Astrocyte (in vitro differentiated cells and primary cell): ENCODE measurements around the gene INHBB. TPM values are rescaled to one million over a fixed set of nuclear protein-coding genes. Genes with fewer than 3 reads are reported as not detected.

ENCODE experiments used
- DNase-seq: peaks from one replicate; pipeline ENCODE4 v3.0.0-alpha.2; 2010; ENCODE audit warnings: low read depth
- FAIRE-seq: peaks from 2 replicates; lab custom pipeline; 2011; peaks lifted over from hg19 to GRCh38; lab: Jason Lieb, UNC
- H2AFZ ChIP-seq: 2 replicates; pipeline ENCODE4 v1.6.0; 2012; ENCODE audit warnings: low read depth, low read length, inconsistent platforms
- H3K27ac ChIP-seq: 2 replicates; pipeline ENCODE4 v1.5.1; 2011; ENCODE audit warnings: low read depth, low read length, inconsistent platforms
- H3K27me3 ChIP-seq: 2 replicates; pipeline ENCODE4 v1.6.0; 2011; ENCODE audit warnings: low read length, inconsistent platforms; ENCODE audit not compliant: insufficient read depth
- H3K36me3 ChIP-seq: 2 replicates; pipeline ENCODE4 v1.5.1; 2011; ENCODE audit warnings: low read length, inconsistent platforms; ENCODE audit not compliant: insufficient read depth
- H3K4me1 ChIP-seq: 2 replicates; pipeline ENCODE4 v1.5.1; 2011; ENCODE audit warnings: low read length, inconsistent platforms; ENCODE audit not compliant: insufficient read depth
- H3K4me2 ChIP-seq: 2 replicates; pipeline ENCODE4 v1.6.0; 2012; ENCODE audit warnings: low read length, inconsistent platforms
- H3K4me3 ChIP-seq: 2 replicates; pipeline ENCODE4 v1.5.1; 2011; ENCODE audit warnings: low read depth, mild to moderate bottlenecking, low read length, inconsistent platforms; ENCODE audit not compliant: insufficient read depth
- H3K79me2 ChIP-seq: 2 replicates; pipeline ENCODE4 v1.6.0; 2012; ENCODE audit warnings: mild to moderate bottlenecking, low read length, inconsistent platforms; ENCODE audit not compliant: insufficient read depth
- H3K9ac ChIP-seq: 2 replicates; pipeline ENCODE4 v1.6.0; 2012; ENCODE audit warnings: mild to moderate bottlenecking, low read length, inconsistent platforms
- H3K9me3 ChIP-seq: 2 replicates; pipeline ENCODE4 v1.5.1; 2012; ENCODE audit warnings: low read depth, mild to moderate bottlenecking, low read length, inconsistent platforms; ENCODE audit not compliant: insufficient read depth
- H4K20me1 ChIP-seq: 2 replicates; pipeline ENCODE4 v1.6.0; 2012; ENCODE audit warnings: low read length, inconsistent platforms; ENCODE audit not compliant: insufficient read depth
- H3K27ac Mint-ChIP-seq: one replicate; pipeline ENCODE4 v1.8.0; 2021; ENCODE audit warnings: mild to moderate bottlenecking, mixed read lengths; ENCODE audit not compliant: unreplicated experiment
- H3K27me3 Mint-ChIP-seq: one replicate; pipeline ENCODE4 v1.8.0; 2021; ENCODE audit warnings: low read depth, mixed read lengths; ENCODE audit not compliant: unreplicated experiment
- H3K36me3 Mint-ChIP-seq: one replicate; pipeline ENCODE4 v1.8.0; 2021; ENCODE audit warnings: low read depth, mixed read lengths; ENCODE audit not compliant: unreplicated experiment
- H3K4me1 Mint-ChIP-seq: one replicate; pipeline ENCODE4 v1.8.0; 2021; ENCODE audit warnings: low read depth, mixed read lengths; ENCODE audit not compliant: unreplicated experiment
- H3K4me3 Mint-ChIP-seq: one replicate; pipeline ENCODE4 v1.8.0; 2021; ENCODE audit warnings: mild to moderate bottlenecking, moderate library complexity, mixed read lengths; ENCODE audit not compliant: unreplicated experiment
- H3K9me3 Mint-ChIP-seq: one replicate; pipeline ENCODE4 v1.8.0; 2021; ENCODE audit warnings: mild to moderate bottlenecking, mixed read lengths; ENCODE audit not compliant: unreplicated experiment
- EZH2 ChIP-seq: IDR thresholded peaks from 2 replicates; pipeline ENCODE4 v1.6.1; 2012; ENCODE audit warnings: mild to moderate bottlenecking, low read length, inconsistent platforms; ENCODE audit not compliant: insufficient read depth
- total RNA-seq: library from RNA; stranded (reverse); gene quantifications from 2 replicates; pipeline ENCODE4 v1.2.1, GENCODE V29; 2021
- TF ChIP-seq, protein P1 (sequence below): IDR thresholded peaks from 2 replicates; pipeline ENCODE4 v1.5.1; 2011; ENCODE audit warnings: low read depth, mild to moderate bottlenecking, inconsistent platforms, low read length, moderate library complexity; ENCODE audit not compliant: insufficient read depth

The INHBB gene
- total RNA-seq, 1 donor from 2014 or later: 7.1 TPM

DNA sequence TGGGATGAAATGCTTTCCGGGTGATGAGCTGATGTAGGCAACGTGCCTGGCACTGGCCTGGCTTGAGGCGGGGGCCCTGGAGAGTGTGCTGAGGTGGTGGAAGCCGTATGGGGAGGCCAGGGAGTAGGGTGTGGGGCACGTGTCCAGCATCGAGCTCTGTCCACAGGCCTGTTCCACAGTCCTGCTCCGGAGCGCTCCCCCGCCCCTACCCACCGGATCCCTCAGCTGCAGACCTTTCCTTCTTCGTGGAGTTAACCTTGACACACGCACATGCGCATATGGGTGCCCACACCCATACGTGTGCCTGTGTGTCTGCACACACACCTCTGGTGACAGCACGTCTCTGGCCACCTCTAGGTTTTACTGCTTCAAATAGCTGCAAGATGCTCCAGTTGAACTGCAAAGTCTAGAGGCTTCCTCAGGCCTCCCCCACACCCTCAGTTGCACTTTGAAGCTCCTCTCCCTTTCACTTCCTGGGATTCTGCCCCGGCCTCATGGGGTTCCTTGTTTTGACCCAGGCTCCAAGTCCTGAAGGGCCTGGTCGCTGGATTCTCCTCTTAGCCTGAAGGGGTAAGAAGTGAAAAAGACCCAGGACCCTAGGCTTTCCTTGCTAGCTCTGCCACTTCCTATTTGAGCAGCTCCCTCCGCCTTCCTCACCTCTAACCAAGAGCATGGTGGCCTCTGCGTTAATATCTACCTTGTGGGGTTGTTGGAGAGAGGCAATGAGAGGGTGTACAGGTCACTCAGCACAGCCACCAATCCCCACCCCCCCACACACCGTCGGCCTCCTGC, 49.5 kb downstream of the INHBB start:
- Histone ChIP-seq H3K36me3 (no peaks in the 10 kb centered on the region), H3K79me2 (no peaks in the 10 kb centered on the region), H3K4me1 (peaks cover 12% of the 10 kb centered on the region), H4K20me1 (no peaks in the 10 kb centered on the region), H3K27ac (no peak overlapping the region), H3K4me2 (no peak overlapping the region), H3K4me3 (no peak overlapping the region), H3K27me3 (peaks cover 14% of the 10 kb centered on the region), H3K9me3 (no peaks in the 10 kb centered on the region), H3K9ac (no peak overlapping the region), H2AFZ (no peak overlapping the region)
- TF ChIP-seq EZH2: no peak
- TF ChIP-seq, protein P1, sequence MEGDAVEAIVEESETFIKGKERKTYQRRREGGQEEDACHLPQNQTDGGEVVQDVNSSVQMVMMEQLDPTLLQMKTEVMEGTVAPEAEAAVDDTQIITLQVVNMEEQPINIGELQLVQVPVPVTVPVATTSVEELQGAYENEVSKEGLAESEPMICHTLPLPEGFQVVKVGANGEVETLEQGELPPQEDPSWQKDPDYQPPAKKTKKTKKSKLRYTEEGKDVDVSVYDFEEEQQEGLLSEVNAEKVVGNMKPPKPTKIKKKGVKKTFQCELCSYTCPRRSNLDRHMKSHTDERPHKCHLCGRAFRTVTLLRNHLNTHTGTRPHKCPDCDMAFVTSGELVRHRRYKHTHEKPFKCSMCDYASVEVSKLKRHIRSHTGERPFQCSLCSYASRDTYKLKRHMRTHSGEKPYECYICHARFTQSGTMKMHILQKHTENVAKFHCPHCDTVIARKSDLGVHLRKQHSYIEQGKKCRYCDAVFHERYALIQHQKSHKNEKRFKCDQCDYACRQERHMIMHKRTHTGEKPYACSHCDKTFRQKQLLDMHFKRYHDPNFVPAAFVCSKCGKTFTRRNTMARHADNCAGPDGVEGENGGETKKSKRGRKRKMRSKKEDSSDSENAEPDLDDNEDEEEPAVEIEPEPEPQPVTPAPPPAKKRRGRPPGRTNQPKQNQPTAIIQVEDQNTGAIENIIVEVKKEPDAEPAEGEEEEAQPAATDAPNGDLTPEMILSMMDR: no peak
- Mint-ChIP-seq H3K4me3 (no peak overlapping the region), H3K36me3 (no peaks in the 10 kb centered on the region), H3K27me3 (peaks cover 40% of the 10 kb centered on the region), H3K9me3 (peaks cover 6% of the 10 kb centered on the region), H3K27ac (no peak overlapping the region), H3K4me1 (peaks cover 13% of the 10 kb centered on the region)
- DNase-seq (no peak), FAIRE-seq (no peak)

- Histone ChIP-seq H3K27me3 (peaks cover 13% of the 10 kb centered on the region), H4K20me1 (no peaks in the 10 kb centered on the region), H3K36me3 (no peaks in the 10 kb centered on the region), H3K27ac (no peak overlapping the region), H3K4me2 (no peak overlapping the region), H2AFZ (no peak overlapping the region), H3K9me3 (no peaks in the 10 kb centered on the region), H3K9ac (no peak overlapping the region), H3K4me1 (peaks cover 12% of the 10 kb centered on the region), H3K79me2 (no peaks in the 10 kb centered on the region), H3K4me3 (no peak overlapping the region)
- DNase-seq: no peak
- FAIRE-seq: no peak
- Mint-ChIP-seq H3K27me3 (peaks cover 41% of the 10 kb centered on the region), H3K27ac (no peak overlapping the region), H3K36me3 (no peaks in the 10 kb centered on the region), H3K4me1 (peaks cover 13% of the 10 kb centered on the region), H3K4me3 (no peak overlapping the region), H3K9me3 (peaks cover 6% of the 10 kb centered on the region)
- TF ChIP-seq, protein P1: no peak
- no peak for TF ChIP-seq EZH2
Measured at GRCh38 chr2:120396013-120396860, 50.3 kb downstream of the INHBB start.
